Measurements from ENCODE around the gene MALAT1. TPM values are rescaled to one million over a fixed set of nuclear protein-coding genes. Genes with fewer than 3 reads are reported as not detected.
"Not testable (repeated sequence)": the region's sequence is repeated elsewhere in the genome, so short reads cannot be mapped to it uniquely, and the experiment has no call there.

Gene MALAT1
- over 10,000 TPM in 1 of 2 donors, 1,000 to 10,000 TPM in 1; 7,855 to 14,973 TPM for total RNA-seq
- polyA plus RNA-seq (ENCODE audit: insufficient read length in 2 of 2) = 100 to 1,000 TPM; 557 to 615 TPM
- long read RNA-seq, donor 1, full-length matches to known transcripts = 2,087 of 2,087 reads
- long read RNA-seq, donor 1, partial matches to known transcripts = 0 of 2,087 reads
- long read RNA-seq, donor 1, other reads (novel, unspliced or antisense) = 0 of 2,087 reads
- long read RNA-seq, donor 2, full-length matches to known transcripts = 499 of 499 reads
- long read RNA-seq, donor 2, partial matches to known transcripts = 0 of 499 reads
- long read RNA-seq, donor 2, other reads (novel, unspliced or antisense) = 0 of 499 reads
- long read RNA-seq, donor 3, full-length matches to known transcripts = 561 of 561 reads
- long read RNA-seq, donor 3, partial matches to known transcripts = 0 of 561 reads
- long read RNA-seq, donor 3, other reads (novel, unspliced or antisense) = 0 of 561 reads
- long read RNA-seq, donor 4, full-length matches to known transcripts = 2,021 of 2,021 reads
- long read RNA-seq, donor 4, partial matches to known transcripts = 0 of 2,021 reads
- long read RNA-seq, donor 4, other reads (novel, unspliced or antisense) = 0 of 2,021 reads

DNA sequence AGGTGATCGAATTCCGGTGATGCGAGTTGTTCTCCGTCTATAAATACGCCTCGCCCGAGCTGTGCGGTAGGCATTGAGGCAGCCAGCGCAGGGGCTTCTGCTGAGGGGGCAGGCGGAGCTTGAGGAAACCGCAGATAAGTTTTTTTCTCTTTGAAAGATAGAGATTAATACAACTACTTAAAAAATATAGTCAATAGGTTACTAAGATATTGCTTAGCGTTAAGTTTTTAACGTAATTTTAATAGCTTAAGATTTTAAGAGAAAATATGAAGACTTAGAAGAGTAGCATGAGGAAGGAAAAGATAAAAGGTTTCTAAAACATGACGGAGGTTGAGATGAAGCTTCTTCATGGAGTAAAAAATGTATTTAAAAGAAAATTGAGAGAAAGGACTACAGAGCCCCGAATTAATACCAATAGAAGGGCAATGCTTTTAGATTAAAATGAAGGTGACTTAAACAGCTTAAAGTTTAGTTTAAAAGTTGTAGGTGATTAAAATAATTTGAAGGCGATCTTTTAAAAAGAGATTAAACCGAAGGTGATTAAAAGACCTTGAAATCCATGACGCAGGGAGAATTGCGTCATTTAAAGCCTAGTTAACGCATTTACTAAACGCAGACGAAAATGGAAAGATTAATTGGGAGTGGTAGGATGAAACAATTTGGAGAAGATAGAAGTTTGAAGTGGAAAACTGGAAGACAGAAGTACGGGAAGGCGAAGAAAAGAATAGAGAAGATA lies at the start of gene MALAT1:
Gene MALAT1, plus strand, starts transcription at position 69 of the 736 bp plus-strand sequence.
- no peaks in the 10 kb centered on the region for H3K9me3 ChIP-seq (ENCODE audit: control insufficient read depth, insufficient read depth, low read length)
- H3K27me3 ChIP-seq (ENCODE audit: control insufficient read depth, insufficient read depth, low read length) = no peaks in the 10 kb centered on the region
- no peaks in the 10 kb centered on the region for H3K36me3 ChIP-seq (ENCODE audit: control insufficient read depth, insufficient read depth, low read length)
- WGBS (ENCODE audit: insufficient coverage) = 0% methylated on average over 13 of the region's 24 CpGs
- peaks cover 31% of the 10 kb centered on the region for H3K4me1 ChIP-seq (ENCODE audit: control insufficient read depth, insufficient read depth, low read length)
- peak within 1 kb of the TSS; percentile 99 for H3K27ac ChIP-seq (ENCODE audit: low read depth, low read length)
- peak; percentile 92 to 98 (median 95) for DNase-seq (ENCODE audit: low read depth in 4 of 6, low spot score in 6 of 6)
- H3K4me3 ChIP-seq (ENCODE audit: low read depth, low read length) = peak within 1 kb of the TSS; percentile 75

- H3K27ac ChIP-seq (ENCODE audit: low read depth, low read length); H3K4me3 ChIP-seq (ENCODE audit: low read depth, low read length); H3K36me3 ChIP-seq (ENCODE audit: control insufficient read depth, insufficient read depth, low read length); H3K27me3 ChIP-seq (ENCODE audit: control insufficient read depth, insufficient read depth, low read length); H3K9me3 ChIP-seq (ENCODE audit: control insufficient read depth, insufficient read depth, low read length); DNase-seq (ENCODE audit: low read depth in 4 of 6, low spot score in 6 of 6): not testable (repeated sequence)
- H3K4me1 ChIP-seq (ENCODE audit: control insufficient read depth, insufficient read depth, low read length) = peaks cover 20% of the 10 kb centered on the region
- no CpG with 5 or more reads among the region's 30 CpGs for WGBS (ENCODE audit: insufficient coverage)
Observed at GRCh38 chr11:65451301-65451700, 47.5 kb upstream of the MALAT1 start.

DNA sequence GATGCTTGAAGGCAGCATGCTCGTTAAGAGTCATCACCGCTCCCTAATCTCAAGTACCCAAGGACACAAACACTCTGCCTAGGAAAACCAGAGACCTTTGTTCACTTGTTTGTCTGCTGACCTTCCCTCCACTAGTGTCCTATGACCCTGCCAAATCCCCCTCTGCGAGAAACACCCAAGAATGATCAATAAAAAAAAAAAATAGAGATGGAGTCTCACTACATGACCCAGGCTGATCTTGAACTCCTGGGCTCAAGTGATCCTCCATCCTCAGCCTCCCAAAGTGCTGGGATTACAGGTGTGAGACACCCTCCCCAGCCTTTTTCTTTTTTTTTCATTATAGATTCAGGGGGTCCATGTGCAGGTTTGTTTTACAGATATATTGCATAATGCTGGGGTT lies 46.6 kb upstream of the MALAT1 start:
- H3K4me3 ChIP-seq (ENCODE audit: low read depth, low read length); H3K36me3 ChIP-seq (ENCODE audit: control insufficient read depth, insufficient read depth, low read length); H3K9me3 ChIP-seq (ENCODE audit: control insufficient read depth, insufficient read depth, low read length); H3K27me3 ChIP-seq (ENCODE audit: control insufficient read depth, insufficient read depth, low read length); H3K27ac ChIP-seq (ENCODE audit: low read depth, low read length); DNase-seq (ENCODE audit: low read depth in 4 of 6, low spot score in 6 of 6): not testable (repeated sequence)
- WGBS (ENCODE audit: insufficient coverage) = 60% methylated on average over 1 of the region's 3 CpGs
- H3K4me1 ChIP-seq (ENCODE audit: control insufficient read depth, insufficient read depth, low read length) = peaks cover 20% of the 10 kb centered on the region

DNA sequence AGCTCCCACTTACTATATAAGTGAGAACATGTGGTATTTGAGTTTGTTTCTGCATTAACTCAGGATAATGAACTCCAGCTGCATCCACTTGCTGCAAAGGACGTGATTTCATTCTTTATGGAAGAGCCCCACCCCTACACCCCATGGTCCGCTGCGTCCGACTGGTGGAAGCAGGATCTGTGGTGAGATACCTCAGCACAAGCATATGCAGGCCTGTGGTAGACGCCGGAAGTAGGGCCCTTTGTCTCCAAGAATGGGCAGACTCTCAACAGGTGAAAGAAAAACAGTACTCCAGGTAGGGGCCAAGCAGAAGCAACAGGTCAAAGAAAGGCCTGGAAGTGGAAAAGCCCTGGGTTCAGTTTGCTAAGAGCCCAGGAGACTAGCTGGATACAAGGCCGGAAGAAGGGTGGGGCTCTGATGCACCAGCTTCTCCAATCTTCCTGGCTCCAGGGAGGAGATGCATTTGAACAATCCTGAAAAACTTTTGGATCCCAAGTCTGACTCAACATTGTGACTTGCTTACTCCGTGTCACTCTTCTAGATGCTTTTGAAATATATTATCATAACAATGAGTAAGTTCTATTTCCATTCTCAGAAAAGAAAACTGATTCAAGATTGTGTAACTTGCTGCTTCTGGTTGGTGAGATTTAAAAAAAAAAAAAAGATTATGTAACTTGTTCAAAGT lies 45.9 kb upstream of the MALAT1 start:
- H3K9me3 ChIP-seq (ENCODE audit: control insufficient read depth, insufficient read depth, low read length) = no peaks in the 10 kb centered on the region
- no peak for DNase-seq (ENCODE audit: low read depth in 4 of 6, low spot score in 6 of 6)
- peak overlapping the region; percentile 42 for H3K27ac ChIP-seq (ENCODE audit: low read depth, low read length)
- no peak overlapping the region for H3K4me3 ChIP-seq (ENCODE audit: low read depth, low read length)
- peaks cover 20% of the 10 kb centered on the region for H3K4me1 ChIP-seq (ENCODE audit: control insufficient read depth, insufficient read depth, low read length)
- H3K27me3 ChIP-seq (ENCODE audit: control insufficient read depth, insufficient read depth, low read length) = no peaks in the 10 kb centered on the region
- no peaks in the 10 kb centered on the region for H3K36me3 ChIP-seq (ENCODE audit: control insufficient read depth, insufficient read depth, low read length)
- 66% methylated on average over 7 of the region's 8 CpGs for WGBS (ENCODE audit: insufficient coverage)

- peak overlapping the region; percentile 82 for H3K4me3 ChIP-seq (ENCODE audit: low read depth, low read length)
- no peaks in the 10 kb centered on the region for H3K9me3 ChIP-seq (ENCODE audit: control insufficient read depth, insufficient read depth, low read length)
- peaks cover 20% of the 10 kb centered on the region for H3K4me1 ChIP-seq (ENCODE audit: control insufficient read depth, insufficient read depth, low read length)
- no peak for DNase-seq (ENCODE audit: low read depth in 4 of 6, low spot score in 6 of 6)
- no peaks in the 10 kb centered on the region for H3K36me3 ChIP-seq (ENCODE audit: control insufficient read depth, insufficient read depth, low read length)
- WGBS (ENCODE audit: insufficient coverage) = 92% methylated on average over 9 of the region's 10 CpGs
- peak overlapping the region; percentile 87 for H3K27ac ChIP-seq (ENCODE audit: low read depth, low read length)
- no peaks in the 10 kb centered on the region for H3K27me3 ChIP-seq (ENCODE audit: control insufficient read depth, insufficient read depth, low read length)
Observed at GRCh38 chr11:65454311-65454695, 44.5 kb upstream of the MALAT1 start.

DNA sequence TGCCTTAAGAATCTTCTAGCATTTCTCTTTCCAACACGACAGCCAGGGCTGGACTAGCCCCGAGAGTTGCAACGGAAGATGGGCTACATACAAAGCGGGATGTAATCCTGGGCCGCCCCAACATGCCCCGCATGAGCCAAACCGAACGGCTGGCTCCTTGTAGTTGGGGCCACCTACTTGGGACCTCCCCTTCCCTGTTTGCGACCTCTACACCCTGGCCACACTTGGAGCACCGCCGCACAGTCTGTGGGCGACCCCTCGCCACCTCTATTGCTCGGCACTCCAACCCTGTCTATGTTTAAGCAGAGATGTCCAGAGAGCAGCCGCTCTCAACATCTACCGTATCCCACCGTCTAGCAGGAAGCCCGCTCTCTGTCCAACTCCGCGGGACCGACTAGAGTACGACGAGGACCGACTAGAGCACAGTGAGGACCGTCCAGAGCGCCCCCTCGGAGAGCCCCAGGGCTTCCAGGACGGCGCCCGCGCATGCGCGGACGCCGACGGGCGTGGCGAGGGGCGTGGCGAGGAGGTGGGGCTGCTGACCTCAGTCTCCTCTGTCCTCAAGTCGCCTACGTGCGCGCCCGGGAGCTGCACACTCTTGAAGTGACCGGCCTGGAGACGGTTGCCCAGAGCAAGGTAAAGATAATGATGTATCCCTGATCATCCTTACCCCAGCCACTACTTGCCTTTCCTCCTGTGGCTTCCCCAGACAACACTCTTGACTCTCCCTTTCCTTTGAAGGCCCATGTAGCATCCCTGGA lies 44.0 kb upstream of the MALAT1 start:
- no peaks in the 10 kb centered on the region for H3K27me3 ChIP-seq (ENCODE audit: control insufficient read depth, insufficient read depth, low read length)
- WGBS (ENCODE audit: insufficient coverage) = 6% methylated on average over 47 of the region's 47 CpGs
- no peaks in the 10 kb centered on the region for H3K36me3 ChIP-seq (ENCODE audit: control insufficient read depth, insufficient read depth, low read length)
- peak overlapping the region; percentile 87 for H3K27ac ChIP-seq (ENCODE audit: low read depth, low read length)
- peak overlapping the region; percentile 82 for H3K4me3 ChIP-seq (ENCODE audit: low read depth, low read length)
- H3K9me3 ChIP-seq (ENCODE audit: control insufficient read depth, insufficient read depth, low read length) = no peaks in the 10 kb centered on the region
- peak in 5 of 6 donors; percentile 69 to 94 (median 79) for DNase-seq (ENCODE audit: low read depth in 4 of 6, low spot score in 6 of 6)
- peaks cover 20% of the 10 kb centered on the region for H3K4me1 ChIP-seq (ENCODE audit: control insufficient read depth, insufficient read depth, low read length)

GRCh38 chr11:65456418-65456817 lies 42.4 kb upstream of the MALAT1 start:
- peaks cover 20% of the 10 kb centered on the region for H3K4me1 ChIP-seq (ENCODE audit: control insufficient read depth, insufficient read depth, low read length)
- no peaks in the 10 kb centered on the region for H3K27me3 ChIP-seq (ENCODE audit: control insufficient read depth, insufficient read depth, low read length)
- H3K27ac ChIP-seq (ENCODE audit: low read depth, low read length) = no peak overlapping the region
- H3K4me3 ChIP-seq (ENCODE audit: low read depth, low read length) = no peak overlapping the region
- no peak for DNase-seq (ENCODE audit: low read depth in 4 of 6, low spot score in 6 of 6)
- no peaks in the 10 kb centered on the region for H3K9me3 ChIP-seq (ENCODE audit: control insufficient read depth, insufficient read depth, low read length)
- H3K36me3 ChIP-seq (ENCODE audit: control insufficient read depth, insufficient read depth, low read length) = no peaks in the 10 kb centered on the region
- WGBS (ENCODE audit: insufficient coverage) = 90% methylated on average over 2 of the region's 3 CpGs

- no peak overlapping the region for H3K27ac ChIP-seq (ENCODE audit: low read depth, low read length)
- WGBS (ENCODE audit: insufficient coverage) = 42% methylated on average over 7 of the region's 7 CpGs
- DNase-seq (ENCODE audit: low read depth in 4 of 6, low spot score in 6 of 6) = no peak
Observed at GRCh38 chr11:65459552-65459951, 39.3 kb upstream of the MALAT1 start.

GRCh38 chr11:65465471-65465870 lies 33.4 kb upstream of the MALAT1 start:
- DNase-seq (ENCODE audit: low read depth in 4 of 6, low spot score in 6 of 6); H3K36me3 ChIP-seq (ENCODE audit: control insufficient read depth, insufficient read depth, low read length); H3K4me3 ChIP-seq (ENCODE audit: low read depth, low read length); H3K27ac ChIP-seq (ENCODE audit: low read depth, low read length); H3K27me3 ChIP-seq (ENCODE audit: control insufficient read depth, insufficient read depth, low read length); H3K9me3 ChIP-seq (ENCODE audit: control insufficient read depth, insufficient read depth, low read length); H3K4me1 ChIP-seq (ENCODE audit: control insufficient read depth, insufficient read depth, low read length): not testable (repeated sequence)
- 98% methylated on average over 17 of the region's 18 CpGs for WGBS (ENCODE audit: insufficient coverage)

More at GRCh38 chr11:65459552-65459951, 39.3 kb upstream of the MALAT1 start:
- Histone ChIP-seq H3K4me1 (ENCODE audit: control insufficient read depth, insufficient read depth, low read length) (peaks cover 15% of the 10 kb centered on the region), H3K9me3 (ENCODE audit: control insufficient read depth, insufficient read depth, low read length) (no peaks in the 10 kb centered on the region), H3K36me3 (ENCODE audit: control insufficient read depth, insufficient read depth, low read length) (no peaks in the 10 kb centered on the region), H3K4me3 (ENCODE audit: low read depth, low read length) (no peak overlapping the region), H3K27me3 (ENCODE audit: control insufficient read depth, insufficient read depth, low read length) (no peaks in the 10 kb centered on the region)

Measured in spinal cord (tissue), 10 donors.